Cardiac muscle cell (in vitro differentiated cells and primary cell): ENCODE measurements around the gene NRTN. TPM values are rescaled to one million over a fixed set of nuclear protein-coding genes. Genes with fewer than 3 reads are reported as not detected.

Source experiments
- DNase-seq, 2 donors: peaks; one replicate each; pipeline versions ENCODE4 v3.0.0 to v3.0.0-alpha.2; 2010 to 2017; ENCODE audit warnings: low read depth in 1 of 2, low spot score in 1 of 2
- H3K27ac ChIP-seq: fragments of 200-600 bp; sonication (generic); 2 replicates; pipeline ENCODE4 v1.5.1; 2016
- H3K27me3 ChIP-seq: fragments of 200-600 bp; sonication (generic); 2 replicates; pipeline ENCODE4 v1.6.0; 2016; ENCODE audit warnings: control low read depth
- H3K36me3 ChIP-seq: fragments of 200-600 bp; sonication (generic); 2 replicates; pipeline ENCODE4 v1.5.1; 2016; ENCODE audit warnings: control low read depth
- H3K4me1 ChIP-seq: fragments of 200-600 bp; sonication (generic); 2 replicates; pipeline ENCODE4 v1.8.1; 2017; ENCODE audit warnings: low read depth, mild to moderate bottlenecking, mixed run types
- H3K4me3 ChIP-seq: fragments of 200-600 bp; sonication (generic); 2 replicates; pipeline ENCODE4 v1.5.1; 2016; ENCODE audit warnings: mild to moderate bottlenecking
- H3K9me3 ChIP-seq: fragments of 200-600 bp; sonication (generic); 2 replicates; pipeline ENCODE4 v1.5.1; 2017; ENCODE audit warnings: low read depth, mild to moderate bottlenecking, control low read depth
- polyA plus RNA-seq: library from polyadenylated mRNA; unstranded; fragments of >200 nt; fragmentation: Nextera tagmentation; extraction: Ambion mirVana; gene quantifications from 2 replicates; pipeline ENCODE4 v1.2.1, GENCODE V29; 2016
- total RNA-seq: library from RNA; depleted of rRNA; stranded (reverse); fragments of >200 nt; gene quantifications from 2 replicates; pipeline ENCODE4 v1.2.3, GENCODE V29; 2016
- TF ChIP-seq, protein P1 (sequence below): IDR thresholded peaks from 2 replicates; pipeline ENCODE4 v1.5.1; 2012; ENCODE audit warnings: low read depth, mild to moderate bottlenecking, low read length

Gene NRTN
- total and polyA plus RNA-seq, 2 experiments from 2014 or later, result 36.1 to 68.2 TPM

DNA sequence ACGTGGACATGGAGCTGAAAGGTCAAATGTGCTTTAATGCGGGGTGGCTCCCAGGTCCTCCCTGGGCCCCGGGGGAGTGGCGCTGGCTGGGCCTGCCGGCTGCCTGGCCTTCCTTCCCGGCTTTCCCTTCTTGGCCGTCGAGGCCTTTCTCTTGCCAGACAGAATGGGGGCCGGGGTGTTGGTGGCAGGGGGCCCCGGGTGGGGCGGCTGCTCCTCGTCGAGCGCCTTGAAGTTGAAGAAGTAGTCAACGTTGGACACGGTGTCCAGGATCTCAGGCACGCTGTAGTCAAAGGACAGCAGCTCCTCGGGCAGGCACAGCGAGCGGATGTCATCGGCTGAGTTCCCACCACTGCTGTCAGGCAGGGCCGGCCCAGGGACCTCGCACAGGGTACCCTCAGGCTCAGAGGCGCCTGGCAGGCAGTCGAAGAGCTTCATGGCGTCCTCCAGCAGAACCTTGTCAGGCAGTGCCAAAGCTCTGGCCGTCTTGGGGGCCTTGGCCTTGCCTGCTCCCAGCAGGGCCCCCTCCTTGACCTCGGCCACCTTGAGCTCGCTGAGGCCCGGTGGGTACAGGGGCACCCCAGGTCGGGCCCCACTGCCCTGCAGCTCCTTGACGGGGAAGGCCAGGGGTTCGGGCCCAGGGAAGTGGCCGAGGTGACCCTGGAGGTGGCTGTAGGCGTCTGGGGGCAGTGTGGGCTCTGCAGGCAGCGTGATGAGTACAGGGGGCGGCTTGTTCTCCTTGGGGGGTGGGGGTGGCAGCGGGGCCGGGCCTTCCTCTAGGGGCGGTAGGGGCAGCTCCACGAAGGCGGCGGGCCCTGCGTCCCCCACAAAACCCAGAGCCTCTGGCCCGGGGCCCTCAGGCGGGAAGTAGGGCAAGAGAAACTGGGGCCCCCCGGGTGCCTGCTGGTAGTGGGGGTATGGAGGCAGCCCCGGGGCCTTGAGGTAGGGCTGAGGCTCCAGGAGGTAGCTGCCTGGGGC, 21.6 kb upstream of the NRTN start:
- peaks cover 8% of the 10 kb centered on the region for H3K36me3 ChIP-seq
- TF ChIP-seq, protein P1, sequence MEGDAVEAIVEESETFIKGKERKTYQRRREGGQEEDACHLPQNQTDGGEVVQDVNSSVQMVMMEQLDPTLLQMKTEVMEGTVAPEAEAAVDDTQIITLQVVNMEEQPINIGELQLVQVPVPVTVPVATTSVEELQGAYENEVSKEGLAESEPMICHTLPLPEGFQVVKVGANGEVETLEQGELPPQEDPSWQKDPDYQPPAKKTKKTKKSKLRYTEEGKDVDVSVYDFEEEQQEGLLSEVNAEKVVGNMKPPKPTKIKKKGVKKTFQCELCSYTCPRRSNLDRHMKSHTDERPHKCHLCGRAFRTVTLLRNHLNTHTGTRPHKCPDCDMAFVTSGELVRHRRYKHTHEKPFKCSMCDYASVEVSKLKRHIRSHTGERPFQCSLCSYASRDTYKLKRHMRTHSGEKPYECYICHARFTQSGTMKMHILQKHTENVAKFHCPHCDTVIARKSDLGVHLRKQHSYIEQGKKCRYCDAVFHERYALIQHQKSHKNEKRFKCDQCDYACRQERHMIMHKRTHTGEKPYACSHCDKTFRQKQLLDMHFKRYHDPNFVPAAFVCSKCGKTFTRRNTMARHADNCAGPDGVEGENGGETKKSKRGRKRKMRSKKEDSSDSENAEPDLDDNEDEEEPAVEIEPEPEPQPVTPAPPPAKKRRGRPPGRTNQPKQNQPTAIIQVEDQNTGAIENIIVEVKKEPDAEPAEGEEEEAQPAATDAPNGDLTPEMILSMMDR, result no peak
- H3K27me3 ChIP-seq, result no peaks in the 10 kb centered on the region
- H3K9me3 ChIP-seq, result no peaks in the 10 kb centered on the region
- DNase-seq, result no peak
- H3K4me3 ChIP-seq, result no peak overlapping the region
- H3K4me1 ChIP-seq, result no peaks in the 10 kb centered on the region
- no peak overlapping the region for H3K27ac ChIP-seq

DNA sequence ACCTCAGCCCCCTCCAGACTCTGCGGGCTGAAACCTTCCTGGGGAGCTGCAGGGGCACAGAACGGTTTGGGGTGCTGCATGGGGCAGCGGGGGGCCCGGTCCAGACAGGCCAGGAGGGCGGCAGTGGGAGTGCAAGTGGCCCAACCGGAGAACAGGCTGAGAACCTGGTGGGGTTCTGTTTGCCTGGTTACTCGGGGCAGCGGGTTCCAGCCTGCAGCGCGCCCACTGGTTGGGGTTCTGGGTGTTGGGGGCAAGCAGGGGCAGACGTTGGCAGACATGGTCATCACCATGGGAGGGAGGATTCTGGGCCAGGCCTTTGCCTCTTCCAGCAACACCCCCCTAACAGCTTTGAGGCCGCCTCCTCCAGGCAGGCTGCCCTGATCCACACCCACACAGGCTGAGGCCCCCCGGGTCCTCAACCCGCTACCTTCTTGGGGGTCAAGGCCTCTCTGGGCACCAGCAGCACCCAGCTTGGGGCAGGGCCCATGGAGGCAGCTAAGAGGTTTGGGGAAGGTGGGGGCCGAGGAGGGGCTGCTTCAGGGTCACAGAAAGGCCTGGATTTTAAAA, 20.2 kb upstream of the NRTN start, which contains the start of gene PRR22:
Gene PRR22, minus strand, starts transcription at position 166 of the 567 bp plus-strand sequence. Its CDS starts 86 bp downstream, at position 80.
- Histone ChIP-seq H3K9me3 (no peaks in the 10 kb centered on the region), H3K27me3 (no peaks in the 10 kb centered on the region), H3K36me3 (peaks cover 16% of the 10 kb centered on the region), H3K27ac (no peak within 1 kb of the TSS), H3K4me1 (no peaks in the 10 kb centered on the region), H3K4me3 (no peak within 1 kb of the TSS)
- no peak for DNase-seq
- TF ChIP-seq, protein P1, result no peak

DNA sequence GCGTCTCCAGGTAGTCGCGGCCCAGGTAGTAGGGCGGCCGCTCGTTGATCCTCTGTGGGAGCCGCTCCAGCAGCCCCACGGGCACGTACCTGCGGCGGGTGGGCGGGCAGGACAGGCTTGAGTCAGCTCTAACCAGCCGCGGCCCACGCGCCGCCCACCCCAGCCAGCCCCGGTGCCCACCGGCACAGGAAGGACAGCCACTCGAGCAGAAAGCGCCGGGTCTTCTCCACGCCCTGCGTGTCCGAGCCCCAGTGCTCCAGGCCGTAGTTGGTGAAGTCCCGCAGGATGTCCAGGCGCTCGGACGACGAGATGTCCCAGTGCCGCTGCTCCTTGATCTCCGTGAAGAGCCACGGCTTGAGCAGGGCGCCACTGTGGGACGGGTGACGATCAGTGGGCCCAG, 19.4 kb upstream of the NRTN start:
- Histone ChIP-seq H3K4me3 (no peak overlapping the region), H3K9me3 (no peaks in the 10 kb centered on the region), H3K4me1 (no peaks in the 10 kb centered on the region), H3K36me3 (peaks cover 16% of the 10 kb centered on the region), H3K27ac (no peak overlapping the region), H3K27me3 (no peaks in the 10 kb centered on the region)
- TF ChIP-seq, protein P1, result no peak
- DNase-seq, result no peak

DNA sequence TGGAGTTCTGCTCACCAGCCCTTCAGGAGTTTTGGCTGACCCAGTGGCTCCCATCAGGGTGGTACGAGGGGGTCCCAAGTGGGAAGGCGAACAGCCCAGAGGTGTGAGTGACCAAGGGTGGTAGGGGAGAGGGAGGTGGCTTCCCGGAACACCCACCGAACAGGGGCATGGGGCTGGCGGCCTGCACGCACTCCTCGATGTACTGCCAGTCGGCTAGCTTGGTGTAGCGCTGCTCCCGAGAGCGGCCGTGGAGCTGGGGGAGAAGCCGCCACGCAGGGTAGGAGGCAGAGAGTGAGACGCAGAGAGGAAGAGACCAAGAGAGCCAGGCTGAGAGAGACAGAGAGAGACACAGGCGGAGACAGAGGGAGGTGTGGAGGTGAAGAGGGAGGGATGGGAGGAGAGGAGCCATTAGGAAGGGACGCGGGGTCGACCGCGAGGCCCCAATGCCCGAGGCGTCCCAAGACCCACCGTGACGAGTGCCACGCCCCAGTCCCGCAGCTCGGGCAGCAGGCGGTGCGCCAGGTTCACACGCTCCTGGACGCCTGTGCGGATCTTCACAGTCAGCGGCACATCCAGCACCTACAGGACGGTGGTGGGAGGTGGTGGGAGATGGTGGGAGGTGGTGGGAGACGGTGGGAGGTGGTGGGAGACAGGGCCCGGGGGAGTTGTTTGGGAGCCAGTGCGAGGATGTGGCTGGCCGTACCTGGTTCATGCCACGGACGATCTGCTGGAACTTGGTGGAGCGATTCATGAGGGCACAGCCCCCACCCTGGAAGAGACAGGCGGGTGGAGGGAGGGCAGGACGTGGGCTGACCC, 18.1 kb upstream of the NRTN start:
- TF ChIP-seq, protein P1, result no peak
- no peak for DNase-seq
- peaks cover 16% of the 10 kb centered on the region for H3K36me3 ChIP-seq
- no peak overlapping the region for H3K27ac ChIP-seq
- no peaks in the 10 kb centered on the region for H3K4me1 ChIP-seq
- no peaks in the 10 kb centered on the region for H3K9me3 ChIP-seq
- no peak overlapping the region for H3K4me3 ChIP-seq
- no peaks in the 10 kb centered on the region for H3K27me3 ChIP-seq

DNA sequence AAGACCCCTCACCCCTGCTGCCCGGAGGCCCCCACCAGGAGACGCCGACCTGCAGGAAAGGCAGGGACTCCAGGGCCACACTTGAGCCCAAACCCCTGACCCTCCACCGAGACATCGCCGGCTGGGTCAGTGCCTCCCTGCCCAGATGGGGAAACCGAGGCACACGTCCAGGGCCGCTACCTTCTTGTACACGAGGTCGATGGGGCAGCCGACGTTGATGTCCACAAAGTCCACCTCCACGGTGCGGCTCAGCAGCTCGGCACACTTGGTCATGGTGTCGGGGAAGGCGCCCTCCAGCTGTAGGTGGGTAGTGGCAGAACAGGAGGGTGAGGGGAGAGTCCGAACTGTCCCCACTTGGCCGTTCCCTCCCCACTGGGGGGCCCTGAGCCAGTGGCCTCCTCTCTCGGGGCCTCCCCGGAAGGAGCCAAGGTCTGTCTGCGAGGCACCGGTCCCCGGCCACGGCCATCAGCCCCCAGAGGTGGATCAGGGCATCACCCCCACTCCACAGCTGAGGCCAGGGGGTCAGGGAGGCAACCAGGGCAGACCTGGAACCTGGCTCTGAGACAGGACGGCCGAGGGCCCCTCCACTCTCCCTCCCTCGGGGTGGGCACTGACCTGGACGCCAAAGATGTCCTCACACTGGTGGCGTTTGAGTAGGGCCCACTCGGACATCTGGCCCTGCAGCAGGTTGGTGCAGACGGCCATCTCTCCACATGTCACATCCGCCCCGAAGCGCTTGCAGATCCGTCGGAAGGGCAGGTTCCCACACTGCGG, 17.3 kb upstream of the NRTN start:
- no peak overlapping the region for H3K27ac ChIP-seq
- H3K4me1 ChIP-seq, result no peaks in the 10 kb centered on the region
- TF ChIP-seq, protein P1, result no peak
- H3K27me3 ChIP-seq, result no peaks in the 10 kb centered on the region
- H3K36me3 ChIP-seq, result peaks cover 16% of the 10 kb centered on the region
- no peak for DNase-seq
- H3K4me3 ChIP-seq, result no peak overlapping the region
- H3K9me3 ChIP-seq, result no peaks in the 10 kb centered on the region
